Neural progenitor cell (in vitro differentiated cells): ENCODE results near the gene PTBP3. TPM values are rescaled to one million over a fixed set of nuclear protein-coding genes. Genes with fewer than 3 reads are reported as not detected.

ENCODE experiments used
- DNase-seq: peaks from one replicate; pipeline ENCODE4 v3.0.0-alpha.2; 2016; ENCODE audit warnings: low spot score
- H2AFZ ChIP-seq: fragments of 200-600 bp; sonication (generic); replicated peaks from 2 replicates; pipeline ENCODE4 v1.6.1; 2016; ENCODE audit warnings: antibody characterized with exemption
- H3F3A ChIP-seq: fragments of 200-600 bp; sonication (generic); 2 replicates; pipeline ENCODE4 v1.6.1; 2016; ENCODE audit warnings: antibody characterized with exemption, low read depth
- H3K27ac ChIP-seq: fragments of 200-600 bp; sonication (generic); 2 replicates; pipeline ENCODE4 v1.5.1; 2016; ENCODE audit warnings: mild to moderate bottlenecking
- H3K27me3 ChIP-seq: fragments of 200-600 bp; sonication (generic); 2 replicates; pipeline ENCODE4 v1.6.1; 2016; ENCODE audit warnings: mild to moderate bottlenecking, moderate library complexity
- H3K36me3 ChIP-seq: fragments of 200-600 bp; sonication (generic); 2 replicates; pipeline ENCODE4 v1.5.1; 2016
- H3K4me1 ChIP-seq: fragments of 200-600 bp; sonication (generic); 2 replicates; pipeline ENCODE4 v1.6.1; 2016; ENCODE audit warnings: mixed run types
- H3K4me2 ChIP-seq: fragments of 200-600 bp; sonication (generic); 2 replicates; pipeline ENCODE4 v1.6.1; 2016
- H3K4me3 ChIP-seq: fragments of 200-600 bp; sonication (generic); 2 replicates; pipeline ENCODE4 v1.5.1; 2016
- H3K79me2 ChIP-seq: fragments of 200-600 bp; sonication (generic); 2 replicates; pipeline ENCODE4 v1.6.1; 2016; ENCODE audit warnings: low read depth
- H3K9ac ChIP-seq: fragments of 200-600 bp; sonication (generic); 2 replicates; pipeline ENCODE4 v1.6.1; 2016
- H3K9me3 ChIP-seq: fragments of 200-600 bp; sonication (generic); 2 replicates; pipeline ENCODE4 v1.5.1; 2016; ENCODE audit warnings: low read depth
- H4K20me1 ChIP-seq: fragments of 200-600 bp; sonication (generic); 2 replicates; pipeline ENCODE4 v1.6.1; 2016; ENCODE audit warnings: low read depth
- H3K27ac Mint-ChIP-seq: 3 replicates; pipeline ENCODE4 v1.8.0; 2021; ENCODE audit warnings: mixed read lengths
- H3K27me3 Mint-ChIP-seq: 2 replicates; pipeline ENCODE4 v1.8.0; 2022; ENCODE audit warnings: low read depth, mild to moderate bottlenecking, inconsistent platforms, moderate library complexity, mixed read lengths; ENCODE audit not compliant: insufficient read depth
- H3K36me3 Mint-ChIP-seq: 3 replicates; pipeline ENCODE4 v1.8.0; 2021; ENCODE audit warnings: mixed read lengths
- H3K4me1 Mint-ChIP-seq: 3 replicates; pipeline ENCODE4 v1.8.0; 2021; ENCODE audit warnings: mixed read lengths
- H3K4me3 Mint-ChIP-seq: 3 replicates; pipeline ENCODE4 v1.8.0; 2021; ENCODE audit warnings: mild to moderate bottlenecking, moderate library complexity, mixed read lengths
- H3K9me3 Mint-ChIP-seq: 3 replicates; pipeline ENCODE4 v1.8.0; 2020; ENCODE audit warnings: mixed read lengths
- CTCF ChIP-seq: fragments of 200-600 bp; sonication (generic); IDR thresholded peaks from 2 replicates; pipeline ENCODE4 v1.5.1; 2017; ENCODE audit warnings: antibody characterized with exemption, mild to moderate bottlenecking
- EZH2 ChIP-seq: fragments of 200-600 bp; sonication (generic); IDR thresholded peaks from 2 replicates; pipeline ENCODE4 v1.6.1; 2017; ENCODE audit warnings: antibody characterized with exemption, mild to moderate bottlenecking, moderate library complexity
- EZH2phosphoT487 ChIP-seq: fragments of 200-600 bp; sonication (generic); IDR thresholded peaks from 2 replicates; pipeline ENCODE4 v1.6.1; 2017; ENCODE audit warnings: antibody characterized with exemption
- total RNA-seq: library from RNA; depleted of rRNA; stranded (reverse); fragments of >200 nt; gene quantifications from 2 replicates; pipeline ENCODE4 v1.2.3, GENCODE V29; 2015; ENCODE audit warnings: low replicate concordance

The PTBP3 gene
- total RNA-seq, 1 donor from 2014 or later: 84.7 TPM

DNA sequence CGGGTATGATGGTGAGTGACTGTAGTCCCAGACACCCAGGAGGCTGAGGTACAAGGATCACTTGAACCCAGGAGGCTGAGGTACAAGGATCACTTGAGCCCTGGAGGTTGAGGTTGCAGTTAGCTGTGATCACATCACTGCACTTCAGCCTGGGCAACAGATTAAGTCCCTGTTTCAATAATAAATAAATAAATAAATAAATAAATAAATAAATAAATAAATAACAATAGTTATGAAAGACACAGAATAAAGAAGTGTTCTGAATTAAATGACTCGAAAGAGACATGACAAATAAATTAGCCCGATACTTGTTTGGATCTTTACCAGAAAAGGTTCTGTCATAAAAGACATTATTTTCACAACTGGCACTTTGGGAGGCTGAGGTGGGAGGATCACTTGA lies 86.3 kb downstream of the PTBP3 start:
- no peaks in the 10 kb centered on the region for H3K4me1 Mint-ChIP-seq
- TF ChIP-seq CTCF (no peak), EZH2phosphoT487 (no peak), EZH2 (no peak)
- no peak overlapping the region for H3K4me3 Mint-ChIP-seq
- H3K9me3 Mint-ChIP-seq: no peaks in the 10 kb centered on the region
- H3K27me3 Mint-ChIP-seq: no peaks in the 10 kb centered on the region
- DNase-seq: no peak
- H3K4me2 ChIP-seq: no peak overlapping the region
- H3K27me3 ChIP-seq: no peaks in the 10 kb centered on the region
- H3K36me3 ChIP-seq: peaks cover 3% of the 10 kb centered on the region
- H3K79me2 ChIP-seq: no peaks in the 10 kb centered on the region
- no peak overlapping the region for H3K27ac ChIP-seq
- no peaks in the 10 kb centered on the region for H3K4me1 ChIP-seq
- H3K27ac Mint-ChIP-seq: no peak overlapping the region
- H3K36me3 Mint-ChIP-seq: peaks cover 15% of the 10 kb centered on the region
- no peak overlapping the region for H3K9ac ChIP-seq
- no peaks in the 10 kb centered on the region for H3K9me3 ChIP-seq
- H4K20me1 ChIP-seq: no peaks in the 10 kb centered on the region
- H2AFZ ChIP-seq: no peak overlapping the region
- no peak overlapping the region for H3K4me3 ChIP-seq
- H3F3A ChIP-seq: peaks cover 14% of the 10 kb centered on the region

DNA sequence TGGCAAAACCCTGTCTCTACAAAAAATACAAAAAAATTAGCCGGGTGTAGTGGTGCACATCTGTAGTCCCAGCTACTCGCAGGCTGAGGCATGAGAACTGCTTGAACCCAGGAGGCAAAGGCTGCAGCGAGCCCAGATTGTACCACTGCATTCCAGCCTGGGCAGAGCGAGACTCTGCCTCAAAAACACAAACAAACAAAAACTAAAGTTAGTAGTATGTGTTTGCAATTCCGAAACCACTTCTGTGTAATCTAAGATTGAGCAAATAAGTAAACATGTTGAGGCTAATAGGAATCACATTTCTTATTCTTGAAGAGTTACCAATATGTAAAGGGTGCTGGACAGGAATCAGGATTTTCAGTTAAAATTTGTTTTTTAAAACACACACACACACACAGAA lies 88.3 kb downstream of the PTBP3 start:
- Mint-ChIP-seq H3K4me1 (no peaks in the 10 kb centered on the region), H3K9me3 (no peaks in the 10 kb centered on the region), H3K27ac (no peak overlapping the region), H3K4me3 (no peak overlapping the region), H3K36me3 (peaks cover 15% of the 10 kb centered on the region), H3K27me3 (no peaks in the 10 kb centered on the region)
- H3K9me3 ChIP-seq: no peaks in the 10 kb centered on the region
- H3K79me2 ChIP-seq: no peaks in the 10 kb centered on the region
- DNase-seq: no peak
- no peak overlapping the region for H2AFZ ChIP-seq
- no peaks in the 10 kb centered on the region for H4K20me1 ChIP-seq
- no peak overlapping the region for H3K4me2 ChIP-seq
- H3K27me3 ChIP-seq: no peaks in the 10 kb centered on the region
- no peaks in the 10 kb centered on the region for H3K4me1 ChIP-seq
- H3F3A ChIP-seq: peaks cover 4% of the 10 kb centered on the region
- no peaks in the 10 kb centered on the region for H3K36me3 ChIP-seq
- no peak overlapping the region for H3K27ac ChIP-seq
- no peak overlapping the region for H3K9ac ChIP-seq
- no peak for TF ChIP-seq CTCF
- no peak overlapping the region for H3K4me3 ChIP-seq

- no peaks in the 10 kb centered on the region for H3K9me3 Mint-ChIP-seq
- H3K4me3 Mint-ChIP-seq: no peak overlapping the region
- no peaks in the 10 kb centered on the region for H3K27me3 Mint-ChIP-seq
These were observed 91.1 kb downstream of the PTBP3 start for GRCh38 chr9:112242147-112242804.

More at GRCh38 chr9:112242147-112242804, 91.1 kb downstream of the PTBP3 start:
- no peak for TF ChIP-seq CTCF
- TF ChIP-seq EZH2phosphoT487: no peak
- TF ChIP-seq EZH2: no peak
- Histone ChIP-seq H3K79me2 (peaks cover 6% of the 10 kb centered on the region), H3K4me1 (peaks cover 14% of the 10 kb centered on the region), H2AFZ (no peak overlapping the region), H3F3A (no peaks in the 10 kb centered on the region), H3K27me3 (no peaks in the 10 kb centered on the region), H4K20me1 (peaks cover 7% of the 10 kb centered on the region), H3K27ac (no peak overlapping the region), H3K9ac (no peak overlapping the region), H3K36me3 (no peaks in the 10 kb centered on the region), H3K4me2 (no peak overlapping the region), H3K9me3 (no peaks in the 10 kb centered on the region), H3K4me3 (no peak overlapping the region)
- Mint-ChIP-seq H3K4me1 (no peaks in the 10 kb centered on the region), H3K27ac (no peak overlapping the region), H3K36me3 (peaks cover 14% of the 10 kb centered on the region)
- DNase-seq: no peak
